ENCODE data around the gene SLC49A3. TPM values are rescaled to one million over a fixed set of nuclear protein-coding genes. Genes with fewer than 3 reads are reported as not detected.
A peak's percentile ranks its signal among the peaks of the same experiment; 100 is the strongest.

SLC49A3 gene
- total and polyA plus RNA-seq, 10 of the 15 experiments (the other 5 are each of a cell fraction or from before 2014, with no cell fraction given) = 0.09 to 0.85 (median 0.18) TPM; not detected in 4

DNA sequence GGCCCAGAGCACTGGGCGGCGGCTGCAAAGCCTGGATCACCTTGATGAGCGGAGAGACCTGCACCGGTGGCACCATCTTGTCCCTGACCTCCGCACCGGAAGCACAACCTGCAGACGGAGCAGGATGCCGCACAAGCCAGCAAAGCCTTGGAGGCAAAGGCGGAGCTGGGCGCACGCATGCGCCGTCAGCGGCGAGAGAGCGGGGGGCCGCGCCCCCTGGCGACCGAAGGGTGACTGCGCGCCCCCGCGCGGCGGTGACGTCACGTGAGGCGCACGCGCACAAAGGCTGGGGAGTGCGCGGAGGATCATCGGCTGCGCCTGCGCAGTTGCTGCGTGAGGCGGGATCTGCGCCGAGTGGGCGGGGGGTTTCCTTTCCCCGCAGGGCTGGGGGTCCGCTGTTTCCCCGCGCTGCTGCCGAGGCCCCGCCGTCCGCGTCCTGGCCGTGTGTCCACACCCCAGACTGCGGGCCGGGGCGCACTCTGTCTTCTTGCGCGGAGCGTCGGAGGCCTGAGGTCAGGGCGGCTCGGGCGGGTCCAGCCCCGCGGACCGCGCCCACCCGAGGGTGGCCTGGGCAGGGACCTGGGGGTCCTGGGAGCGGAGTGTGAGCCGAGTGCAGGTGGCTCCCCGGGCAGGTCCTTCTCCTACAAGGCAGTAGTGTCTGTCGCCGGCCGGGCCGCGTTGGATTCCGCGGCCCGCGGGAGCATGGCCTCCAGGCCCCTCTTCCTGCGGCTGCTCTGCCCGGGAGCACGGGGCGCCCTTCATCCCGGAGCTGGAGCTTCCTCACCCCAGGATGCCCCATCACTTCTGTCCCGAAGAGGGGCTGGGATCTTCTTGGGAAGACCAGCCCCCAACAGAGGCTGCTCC is 14.5 kb downstream of the SLC49A3 start, which contains the start of the genes ATP5ME and MYL5 (continued):
- TF ChIP-seq NFYB (IDR thresholded peaks at IDR 0.05; ENCODE audit: insufficient read depth, low read depth, low read length) (no peak), SMC3 (IDR thresholded peaks at IDR 0.05; ENCODE audit: borderline replicate concordance, low read length) (peak; percentile 48), HDGF (IDR thresholded peaks at IDR 0.05) (no peak), MXI1 (IDR thresholded peaks at IDR 0.05; ENCODE audit: low read depth, low read length) (peak; percentile 61; the same call in 1 of the 2 replicates), RELA (IDR thresholded peaks at IDR 0.05; ENCODE audit: borderline replicate concordance, partially characterized antibody) (peak; percentile 100), BHLHE40 (IDR thresholded peaks at IDR 0.05; ENCODE audit: borderline replicate concordance in 1 of 2, low read depth in 2 of 2, low read length in 1 of 2) (peak; percentile 88 to 98), CHD4 (IDR thresholded peaks at IDR 0.05) (no peak), NR2F1 (conservative IDR thresholded peaks at IDR 0.05) (peak; percentile 70; the same call in 1 of the 2 replicates), ZSCAN29 (IDR thresholded peaks at IDR 0.05) (no peak), IRF4 (IDR thresholded peaks at IDR 0.05; ENCODE audit: low read depth, low read length) (peak; percentile 60; the same call in 1 of the 2 replicates), TCF12 (IDR thresholded peaks at IDR 0.05; ENCODE audit: low read depth, low read length) (no peak), IKZF1 (conservative IDR thresholded peaks at IDR 0.05) (peak; percentile 99), NR2C1 (IDR thresholded peaks at IDR 0.05) (peak; percentile 98), IKZF2 (IDR thresholded peaks at IDR 0.05) (no peak), RB1 (IDR thresholded peaks at IDR 0.05; ENCODE audit: borderline replicate concordance) (0 out of 2 replicates have a peak, but pooled peaks have one; percentile 76)
- TF ChIP-seq, protein P1, sequence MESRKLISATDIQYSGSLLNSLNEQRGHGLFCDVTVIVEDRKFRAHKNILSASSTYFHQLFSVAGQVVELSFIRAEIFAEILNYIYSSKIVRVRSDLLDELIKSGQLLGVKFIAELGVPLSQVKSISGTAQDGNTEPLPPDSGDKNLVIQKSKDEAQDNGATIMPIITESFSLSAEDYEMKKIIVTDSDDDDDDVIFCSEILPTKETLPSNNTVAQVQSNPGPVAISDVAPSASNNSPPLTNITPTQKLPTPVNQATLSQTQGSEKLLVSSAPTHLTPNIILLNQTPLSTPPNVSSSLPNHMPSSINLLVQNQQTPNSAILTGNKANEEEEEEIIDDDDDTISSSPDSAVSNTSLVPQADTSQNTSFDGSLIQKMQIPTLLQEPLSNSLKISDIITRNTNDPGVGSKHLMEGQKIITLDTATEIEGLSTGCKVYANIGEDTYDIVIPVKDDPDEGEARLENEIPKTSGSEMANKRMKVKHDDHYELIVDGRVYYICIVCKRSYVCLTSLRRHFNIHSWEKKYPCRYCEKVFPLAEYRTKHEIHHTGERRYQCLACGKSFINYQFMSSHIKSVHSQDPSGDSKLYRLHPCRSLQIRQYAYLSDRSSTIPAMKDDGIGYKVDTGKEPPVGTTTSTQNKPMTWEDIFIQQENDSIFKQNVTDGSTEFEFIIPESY (IDR thresholded peaks at IDR 0.05) = no peak
- TF ChIP-seq, protein P2, sequence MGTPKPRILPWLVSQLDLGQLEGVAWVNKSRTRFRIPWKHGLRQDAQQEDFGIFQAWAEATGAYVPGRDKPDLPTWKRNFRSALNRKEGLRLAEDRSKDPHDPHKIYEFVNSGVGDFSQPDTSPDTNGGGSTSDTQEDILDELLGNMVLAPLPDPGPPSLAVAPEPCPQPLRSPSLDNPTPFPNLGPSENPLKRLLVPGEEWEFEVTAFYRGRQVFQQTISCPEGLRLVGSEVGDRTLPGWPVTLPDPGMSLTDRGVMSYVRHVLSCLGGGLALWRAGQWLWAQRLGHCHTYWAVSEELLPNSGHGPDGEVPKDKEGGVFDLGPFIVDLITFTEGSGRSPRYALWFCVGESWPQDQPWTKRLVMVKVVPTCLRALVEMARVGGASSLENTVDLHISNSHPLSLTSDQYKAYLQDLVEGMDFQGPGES (IDR thresholded peaks at IDR 0.05) = no peak
- TF ChIP-seq, protein P3, sequence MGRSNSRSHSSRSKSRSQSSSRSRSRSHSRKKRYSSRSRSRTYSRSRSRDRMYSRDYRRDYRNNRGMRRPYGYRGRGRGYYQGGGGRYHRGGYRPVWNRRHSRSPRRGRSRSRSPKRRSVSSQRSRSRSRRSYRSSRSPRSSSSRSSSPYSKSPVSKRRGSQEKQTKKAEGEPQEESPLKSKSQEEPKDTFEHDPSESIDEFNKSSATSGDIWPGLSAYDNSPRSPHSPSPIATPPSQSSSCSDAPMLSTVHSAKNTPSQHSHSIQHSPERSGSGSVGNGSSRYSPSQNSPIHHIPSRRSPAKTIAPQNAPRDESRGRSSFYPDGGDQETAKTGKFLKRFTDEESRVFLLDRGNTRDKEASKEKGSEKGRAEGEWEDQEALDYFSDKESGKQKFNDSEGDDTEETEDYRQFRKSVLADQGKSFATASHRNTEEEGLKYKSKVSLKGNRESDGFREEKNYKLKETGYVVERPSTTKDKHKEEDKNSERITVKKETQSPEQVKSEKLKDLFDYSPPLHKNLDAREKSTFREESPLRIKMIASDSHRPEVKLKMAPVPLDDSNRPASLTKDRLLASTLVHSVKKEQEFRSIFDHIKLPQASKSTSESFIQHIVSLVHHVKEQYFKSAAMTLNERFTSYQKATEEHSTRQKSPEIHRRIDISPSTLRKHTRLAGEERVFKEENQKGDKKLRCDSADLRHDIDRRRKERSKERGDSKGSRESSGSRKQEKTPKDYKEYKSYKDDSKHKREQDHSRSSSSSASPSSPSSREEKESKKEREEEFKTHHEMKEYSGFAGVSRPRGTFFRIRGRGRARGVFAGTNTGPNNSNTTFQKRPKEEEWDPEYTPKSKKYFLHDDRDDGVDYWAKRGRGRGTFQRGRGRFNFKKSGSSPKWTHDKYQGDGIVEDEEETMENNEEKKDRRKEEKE (IDR thresholded peaks at IDR 0.05) = no peak
- TF ChIP-seq, protein P4, sequence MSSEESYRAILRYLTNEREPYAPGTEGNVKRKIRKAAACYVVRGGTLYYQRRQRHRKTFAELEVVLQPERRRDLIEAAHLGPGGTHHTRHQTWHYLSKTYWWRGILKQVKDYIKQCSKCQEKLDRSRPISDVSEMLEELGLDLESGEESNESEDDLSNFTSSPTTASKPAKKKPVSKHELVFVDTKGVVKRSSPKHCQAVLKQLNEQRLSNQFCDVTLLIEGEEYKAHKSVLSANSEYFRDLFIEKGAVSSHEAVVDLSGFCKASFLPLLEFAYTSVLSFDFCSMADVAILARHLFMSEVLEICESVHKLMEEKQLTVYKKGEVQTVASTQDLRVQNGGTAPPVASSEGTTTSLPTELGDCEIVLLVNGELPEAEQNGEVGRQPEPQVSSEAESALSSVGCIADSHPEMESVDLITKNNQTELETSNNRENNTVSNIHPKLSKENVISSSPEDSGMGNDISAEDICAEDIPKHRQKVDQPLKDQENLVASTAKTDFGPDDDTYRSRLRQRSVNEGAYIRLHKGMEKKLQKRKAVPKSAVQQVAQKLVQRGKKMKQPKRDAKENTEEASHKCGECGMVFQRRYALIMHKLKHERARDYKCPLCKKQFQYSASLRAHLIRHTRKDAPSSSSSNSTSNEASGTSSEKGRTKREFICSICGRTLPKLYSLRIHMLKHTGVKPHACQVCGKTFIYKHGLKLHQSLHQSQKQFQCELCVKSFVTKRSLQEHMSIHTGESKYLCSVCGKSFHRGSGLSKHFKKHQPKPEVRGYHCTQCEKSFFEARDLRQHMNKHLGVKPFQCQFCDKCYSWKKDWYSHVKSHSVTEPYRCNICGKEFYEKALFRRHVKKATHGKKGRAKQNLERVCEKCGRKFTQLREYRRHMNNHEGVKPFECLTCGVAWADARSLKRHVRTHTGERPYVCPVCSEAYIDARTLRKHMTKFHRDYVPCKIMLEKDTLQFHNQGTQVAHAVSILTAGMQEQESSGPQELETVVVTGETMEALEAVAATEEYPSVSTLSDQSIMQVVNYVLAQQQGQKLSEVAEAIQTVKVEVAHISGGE (CRISPR knock-in tag; IDR thresholded peaks at IDR 0.05) = no peak; the same call in 1 of the 2 replicates
- TF ChIP-seq, protein P5, sequence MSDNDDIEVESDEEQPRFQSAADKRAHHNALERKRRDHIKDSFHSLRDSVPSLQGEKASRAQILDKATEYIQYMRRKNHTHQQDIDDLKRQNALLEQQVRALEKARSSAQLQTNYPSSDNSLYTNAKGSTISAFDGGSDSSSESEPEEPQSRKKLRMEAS (IDR thresholded peaks at IDR 0.05; ENCODE audit: low read depth, low read length) = peak; percentile 62

Measured in GM12878 (cell line).